H1 (cell line): ENCODE results near the gene ZFP3.
"Not testable (repeated sequence)": the region's sequence is repeated elsewhere in the genome, so short reads cannot be mapped to it uniquely, and the experiment has no call there.

Experiments used
- CHD2 ChIP-seq: IDR thresholded peaks from 2 replicates; pipeline ENCODE4 v1.6.1; 2012; ENCODE audit warnings: low read length, improper control_type of control experiment
- CREB1 ChIP-seq: IDR thresholded peaks from 2 replicates; pipeline ENCODE4 v1.6.1; 2012; ENCODE audit warnings: inconsistent platforms
- EP300 ChIP-seq, 2 experiments: IDR thresholded peaks; 1 replicate in 1 of 2; 2 replicates in 1 of 2; pipeline ENCODE4 v1.6.1; 2011 to 2012; ENCODE audit warnings: low read depth in 2 of 2, low read length in 2 of 2, mild to moderate bottlenecking in 2 of 2, borderline replicate concordance in 1 of 2, inconsistent platforms in 1 of 2, moderate library complexity in 1 of 2
- JUN ChIP-seq: IDR thresholded peaks from 2 replicates; pipeline ENCODE4 v1.6.1; 2011; ENCODE audit warnings: low read depth, mild to moderate bottlenecking, improper control_type of control experiment, low read length
- KDM5A ChIP-seq: fragments of 200-600 bp; IDR thresholded peaks from 2 replicates; pipeline ENCODE4 v1.7.1; 2012; ENCODE audit warnings: mild to moderate bottlenecking, low read length, inconsistent platforms, mixed read lengths
- SRF ChIP-seq: IDR thresholded peaks from 2 replicates; pipeline ENCODE4 v1.6.1; 2011; ENCODE audit warnings: mild to moderate bottlenecking, low read depth, low read length, moderate library complexity
- SUZ12 ChIP-seq: fragments of 200-600 bp; sonication (generic); IDR thresholded peaks from 2 replicates; pipeline ENCODE4 v1.6.1; 2012; ENCODE audit warnings: mild to moderate bottlenecking, inconsistent platforms, low read length, moderate library complexity, mixed read lengths
- TAF7 ChIP-seq: optimal IDR thresholded peaks from 2 replicates; pipeline ENCODE3; 2011; ENCODE audit warnings: low read depth, mild to moderate bottlenecking, inconsistent platforms, low read length, moderate library complexity, borderline replicate concordance
- TEAD4 ChIP-seq: IDR thresholded peaks from 2 replicates; pipeline ENCODE4 v1.6.1; 2012; ENCODE audit warnings: low read depth, low read length, inconsistent platforms, mixed read lengths
- TF ChIP-seq, protein P1 (sequence below), 3 experiments: IDR thresholded peaks; 1 replicate in 2 of 3; 2 replicates in 1 of 3; pipeline versions ENCODE4 v1.5.1 to v1.6.1; 2011; ENCODE audit warnings: low read length in 3 of 3, mild to moderate bottlenecking in 3 of 3, inconsistent platforms in 2 of 3, low read depth in 1 of 3, moderate library complexity in 1 of 3; ENCODE audit not compliant: insufficient read depth in 1 of 3; ENCODE audit errors: control extremely low read depth in 1 of 3
- TF ChIP-seq, protein P2 (sequence below): IDR thresholded peaks from 2 replicates; pipeline ENCODE4 v1.6.1; 2012; ENCODE audit warnings: inconsistent platforms

DNA sequence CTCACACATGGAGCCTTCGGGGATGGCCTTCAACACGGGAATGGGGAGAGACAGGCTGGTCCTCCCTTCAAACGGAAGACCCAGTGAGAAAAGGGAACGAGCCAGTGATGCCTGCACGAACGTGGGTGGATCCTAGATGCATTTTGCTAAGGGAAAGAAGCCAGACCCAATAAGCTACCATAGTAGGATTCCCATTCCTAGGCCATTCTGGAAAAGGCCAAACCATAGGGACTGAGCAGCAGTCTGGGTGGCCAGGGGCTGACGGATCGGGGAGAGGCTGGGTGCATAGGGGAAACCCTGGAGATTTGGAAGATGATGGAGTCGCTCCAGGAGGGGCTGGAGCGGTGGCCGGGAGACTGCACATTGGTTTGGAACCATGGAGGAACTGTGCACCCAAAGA, 56.3 kb downstream of the ZFP3 start:
- TF ChIP-seq EP300 (IDR thresholded peaks at IDR 0.05; ENCODE audit: borderline replicate concordance in 1 of 2, low read depth in 2 of 2, low read length in 2 of 2); CHD2; TEAD4; TAF7; SRF; JUN; CREB1; KDM5A; SUZ12: not testable (repeated sequence)
- TF ChIP-seq, protein P1, sequence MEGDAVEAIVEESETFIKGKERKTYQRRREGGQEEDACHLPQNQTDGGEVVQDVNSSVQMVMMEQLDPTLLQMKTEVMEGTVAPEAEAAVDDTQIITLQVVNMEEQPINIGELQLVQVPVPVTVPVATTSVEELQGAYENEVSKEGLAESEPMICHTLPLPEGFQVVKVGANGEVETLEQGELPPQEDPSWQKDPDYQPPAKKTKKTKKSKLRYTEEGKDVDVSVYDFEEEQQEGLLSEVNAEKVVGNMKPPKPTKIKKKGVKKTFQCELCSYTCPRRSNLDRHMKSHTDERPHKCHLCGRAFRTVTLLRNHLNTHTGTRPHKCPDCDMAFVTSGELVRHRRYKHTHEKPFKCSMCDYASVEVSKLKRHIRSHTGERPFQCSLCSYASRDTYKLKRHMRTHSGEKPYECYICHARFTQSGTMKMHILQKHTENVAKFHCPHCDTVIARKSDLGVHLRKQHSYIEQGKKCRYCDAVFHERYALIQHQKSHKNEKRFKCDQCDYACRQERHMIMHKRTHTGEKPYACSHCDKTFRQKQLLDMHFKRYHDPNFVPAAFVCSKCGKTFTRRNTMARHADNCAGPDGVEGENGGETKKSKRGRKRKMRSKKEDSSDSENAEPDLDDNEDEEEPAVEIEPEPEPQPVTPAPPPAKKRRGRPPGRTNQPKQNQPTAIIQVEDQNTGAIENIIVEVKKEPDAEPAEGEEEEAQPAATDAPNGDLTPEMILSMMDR (IDR thresholded peaks at IDR 0.05; ENCODE audit: control extremely low read depth in 1 of 3, insufficient read depth in 1 of 3, low read depth in 1 of 3, low read length in 3 of 3) = not testable (repeated sequence)
- TF ChIP-seq, protein P2, sequence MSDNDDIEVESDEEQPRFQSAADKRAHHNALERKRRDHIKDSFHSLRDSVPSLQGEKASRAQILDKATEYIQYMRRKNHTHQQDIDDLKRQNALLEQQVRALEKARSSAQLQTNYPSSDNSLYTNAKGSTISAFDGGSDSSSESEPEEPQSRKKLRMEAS = not testable (repeated sequence)
